GM11168 (cell line): ENCODE data around the gene CAMTA1.
"Not testable (repeated sequence)": the region's sequence is repeated elsewhere in the genome, so short reads cannot be mapped to it uniquely, and the experiment has no call there.

Source experiments
- in situ Hi-C: fragments of 300-500 bp; cut with MboI; formaldehyde crosslinking; loops from one replicate; pipeline ENCODE4 v1.12.0; 2022; ENCODE audit warnings: low sequenced_read_pairs; ENCODE audit not compliant: unreplicated experiment

Gene CAMTA1

DNA sequence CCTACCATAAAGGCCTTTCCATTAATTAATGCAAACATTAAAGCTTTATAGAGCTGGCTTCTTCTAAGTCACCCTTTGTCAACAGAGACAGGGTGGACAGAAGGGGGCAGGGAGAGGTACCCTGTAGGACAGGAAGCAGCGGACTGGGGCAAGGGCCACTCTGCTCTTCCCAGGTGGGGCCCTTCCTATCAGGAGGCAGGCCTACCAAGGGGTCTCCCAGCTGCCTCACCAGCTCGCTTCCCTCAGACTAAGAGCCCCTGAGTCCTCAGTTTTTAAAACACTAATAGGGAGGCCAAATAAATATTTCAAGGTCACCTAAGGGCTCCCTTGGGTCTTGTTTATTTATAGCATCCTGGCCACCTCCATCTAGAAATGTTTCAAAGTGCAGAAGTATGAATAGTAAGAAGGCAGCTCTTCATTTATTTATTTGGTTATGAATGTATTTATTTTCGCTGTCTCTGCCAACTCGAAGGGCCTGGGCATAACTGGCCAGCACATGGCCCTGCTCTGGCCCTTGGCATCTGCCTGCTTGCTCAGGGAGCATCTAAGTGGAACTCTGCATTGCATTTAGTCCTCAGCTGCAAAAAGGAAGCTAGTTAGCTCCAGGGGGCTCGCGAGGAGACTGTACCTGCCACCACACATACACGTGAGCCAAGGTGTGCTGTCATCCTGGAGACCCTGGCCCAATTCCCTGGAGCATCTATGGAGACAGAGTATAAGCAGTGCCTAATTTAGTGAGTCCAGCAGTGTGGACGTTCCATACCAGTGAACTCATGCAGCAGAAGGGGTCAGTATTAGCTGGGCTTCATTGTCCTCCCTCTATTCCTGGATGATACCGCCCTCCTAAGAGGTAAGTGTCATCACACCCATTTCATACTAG, 590.8 kb downstream of the CAMTA1 start:
- in situ Hi-C loops: no loop called here

DNA sequence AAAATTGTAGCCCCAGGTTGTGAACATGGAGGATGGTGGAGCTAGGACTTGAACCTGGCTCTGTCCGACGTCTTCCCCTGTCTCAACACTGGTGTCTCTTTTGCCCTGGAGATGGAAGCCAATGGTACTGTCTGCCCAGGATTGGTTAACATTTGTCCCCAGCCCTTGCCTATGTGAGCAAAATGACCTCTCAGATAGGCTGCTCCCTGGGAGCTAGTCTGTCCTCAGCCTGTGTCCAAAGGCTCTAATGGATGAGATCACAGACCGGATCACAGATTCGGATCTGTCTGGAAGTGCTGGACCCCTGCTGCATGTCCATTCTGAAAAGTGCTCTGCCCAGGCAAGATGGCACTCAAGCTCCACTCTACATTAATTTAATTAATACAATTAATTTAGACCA, 591.4 kb downstream of the CAMTA1 start:
- in situ Hi-C loops: no loop called here

DNA sequence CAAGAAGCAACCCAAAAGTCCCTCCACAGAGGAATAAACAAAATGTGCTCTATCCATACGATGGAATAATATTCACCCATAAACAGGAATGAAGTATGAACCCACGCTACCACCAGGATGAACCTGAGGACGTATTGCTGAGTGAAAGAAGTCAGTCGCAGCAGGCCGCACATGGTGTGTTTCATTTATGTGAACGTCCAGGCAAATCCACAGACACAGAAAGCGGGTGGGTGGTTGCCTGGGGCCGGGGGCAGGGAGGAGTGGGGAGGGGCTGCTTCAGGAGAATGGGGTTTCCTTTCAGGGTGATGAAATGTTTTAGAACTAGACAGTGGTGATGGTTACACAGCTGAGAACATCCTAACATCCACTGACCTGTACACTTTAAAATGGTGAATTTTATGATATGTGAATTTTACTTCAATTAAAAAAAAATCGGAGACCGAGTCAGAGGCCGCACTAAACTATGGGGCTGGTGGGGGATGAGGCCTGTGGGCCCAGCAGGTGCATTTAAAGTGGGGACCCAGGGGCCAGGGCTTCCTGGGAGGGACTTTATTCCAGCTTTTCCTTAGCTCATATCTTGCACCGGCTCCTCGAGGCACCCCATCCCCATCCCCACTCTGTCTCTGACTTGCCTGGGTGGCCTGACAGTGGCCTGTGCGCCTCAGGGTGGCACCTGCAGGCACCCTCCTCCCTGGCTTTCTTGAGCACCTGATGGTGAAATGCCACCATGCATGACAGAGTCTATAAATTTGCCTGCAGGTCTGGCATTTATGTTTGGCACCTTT, 593.3 kb downstream of the CAMTA1 start:
- in situ Hi-C loops: no loop called here

DNA sequence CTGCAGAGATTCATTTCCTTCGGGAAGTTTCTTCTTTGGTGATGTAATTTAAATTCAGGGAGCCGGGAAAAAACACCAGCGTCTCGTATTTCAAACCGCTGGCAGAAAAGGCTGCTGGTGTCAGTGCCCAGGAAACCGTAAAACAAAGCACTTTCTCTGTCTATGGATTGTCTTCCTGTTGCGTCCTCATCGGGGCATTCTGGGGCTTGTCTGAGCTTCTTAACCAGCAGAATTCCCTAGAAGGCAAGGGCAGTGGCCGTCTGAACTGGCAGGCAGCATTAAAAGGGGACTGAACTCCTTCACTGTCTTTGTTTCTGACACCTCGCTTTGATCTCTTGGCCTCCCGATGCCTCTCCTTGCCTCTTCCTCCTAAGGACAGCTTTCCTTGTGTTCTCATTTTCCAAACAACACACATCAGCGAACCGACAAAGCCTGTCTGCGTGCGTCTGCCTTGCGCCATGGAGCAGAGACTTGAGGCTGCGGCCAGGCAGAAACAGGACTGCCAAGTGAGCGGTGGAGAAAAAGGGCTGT, 594.3 kb downstream of the CAMTA1 start:
- in situ Hi-C loops: no loop called here

- in situ Hi-C loops: not testable (repeated sequence)
Measured at GRCh38 chr1:7380068-7380467, 594.8 kb downstream of the CAMTA1 start.

- in situ Hi-C loops: no loop called here
Measured at GRCh38 chr1:7380712-7381111, 595.5 kb downstream of the CAMTA1 start.

GRCh38 chr1:7381729-7382128, 596.5 kb downstream of the CAMTA1 start:
- in situ Hi-C loops: not testable (repeated sequence)

GRCh38 chr1:7382971-7383370, 597.7 kb downstream of the CAMTA1 start:
- in situ Hi-C loops: no loop called here

DNA sequence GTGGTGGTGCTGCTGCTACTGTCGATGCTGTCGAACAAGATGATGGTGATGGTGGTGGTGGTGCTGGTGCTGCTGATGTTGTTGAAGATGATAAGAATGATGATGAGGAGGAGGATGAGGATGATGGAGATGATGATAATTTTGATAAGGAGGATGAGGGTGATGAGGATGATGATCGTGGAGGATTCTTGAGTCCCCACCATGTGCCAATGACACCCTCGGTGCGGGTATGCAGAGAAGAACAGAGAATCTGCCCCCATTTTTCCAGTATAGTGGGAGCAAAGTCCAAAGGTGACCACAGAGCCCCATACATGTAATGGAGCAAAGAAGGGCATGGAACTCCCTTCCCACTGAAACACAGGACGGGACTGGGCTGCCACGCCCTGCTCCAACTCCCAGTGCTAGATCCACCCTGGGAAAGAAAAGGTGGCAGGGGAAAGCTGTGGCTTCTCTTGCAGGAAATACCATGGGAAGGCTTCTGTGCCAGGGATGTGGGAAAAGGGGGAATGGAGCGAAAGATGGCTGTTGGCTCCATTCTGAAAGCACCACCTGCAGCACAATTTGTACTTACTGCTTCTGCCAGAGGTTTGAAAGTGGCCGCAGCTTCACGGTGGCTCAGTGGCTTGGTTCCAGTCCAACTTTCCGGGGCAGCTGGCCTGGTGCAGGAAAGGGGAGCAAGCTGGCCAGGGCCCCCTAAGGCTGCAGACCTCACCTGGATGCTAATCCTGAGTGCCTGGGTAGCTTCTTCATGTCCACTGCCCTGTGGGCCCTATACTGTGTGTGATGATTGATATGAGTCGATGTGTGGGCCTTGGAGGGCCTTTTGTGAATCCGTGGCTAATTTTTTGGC, 598.6 kb downstream of the CAMTA1 start:
- in situ Hi-C loops: no loop called here

GRCh38 chr1:7384679-7385078, 599.4 kb downstream of the CAMTA1 start:
- in situ Hi-C loops: no loop called here

DNA sequence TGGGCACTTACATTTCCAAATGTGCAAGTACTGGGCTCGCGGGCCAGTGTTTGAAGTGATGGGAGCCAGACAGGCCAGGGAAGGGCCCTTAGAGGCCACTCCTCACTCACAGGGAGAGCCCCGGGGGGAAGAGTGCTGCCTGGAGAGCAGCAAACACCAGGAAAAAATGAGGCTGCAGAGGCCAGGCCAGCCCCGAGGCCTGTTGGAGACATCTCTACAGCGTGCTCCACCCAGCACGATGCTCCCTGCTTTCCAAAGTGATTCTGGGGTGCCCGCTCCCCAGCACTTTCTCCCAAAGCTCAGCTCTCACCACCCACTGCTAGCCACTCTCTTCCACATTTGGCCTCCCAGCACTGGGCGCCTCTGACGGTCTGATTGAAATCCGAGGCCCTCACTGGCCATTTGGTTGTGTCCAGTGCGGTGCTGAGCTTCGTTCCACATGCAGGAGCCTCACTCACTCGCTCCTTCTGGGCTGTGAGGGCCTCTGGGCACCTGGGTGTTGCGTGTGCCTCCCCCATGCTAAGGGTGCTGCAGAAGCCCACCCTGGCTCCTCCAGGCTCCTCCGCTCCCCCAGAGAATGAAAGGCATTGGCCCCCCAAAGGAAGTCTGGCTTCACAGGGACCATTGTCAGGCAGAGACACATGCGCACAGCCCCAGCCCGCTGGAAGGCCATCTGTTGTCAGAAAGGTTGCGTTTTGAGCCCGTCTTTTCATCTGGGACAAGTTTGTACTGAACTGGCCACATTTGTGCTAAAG, 600.4 kb downstream of the CAMTA1 start:
- in situ Hi-C loops: no loop called here

DNA sequence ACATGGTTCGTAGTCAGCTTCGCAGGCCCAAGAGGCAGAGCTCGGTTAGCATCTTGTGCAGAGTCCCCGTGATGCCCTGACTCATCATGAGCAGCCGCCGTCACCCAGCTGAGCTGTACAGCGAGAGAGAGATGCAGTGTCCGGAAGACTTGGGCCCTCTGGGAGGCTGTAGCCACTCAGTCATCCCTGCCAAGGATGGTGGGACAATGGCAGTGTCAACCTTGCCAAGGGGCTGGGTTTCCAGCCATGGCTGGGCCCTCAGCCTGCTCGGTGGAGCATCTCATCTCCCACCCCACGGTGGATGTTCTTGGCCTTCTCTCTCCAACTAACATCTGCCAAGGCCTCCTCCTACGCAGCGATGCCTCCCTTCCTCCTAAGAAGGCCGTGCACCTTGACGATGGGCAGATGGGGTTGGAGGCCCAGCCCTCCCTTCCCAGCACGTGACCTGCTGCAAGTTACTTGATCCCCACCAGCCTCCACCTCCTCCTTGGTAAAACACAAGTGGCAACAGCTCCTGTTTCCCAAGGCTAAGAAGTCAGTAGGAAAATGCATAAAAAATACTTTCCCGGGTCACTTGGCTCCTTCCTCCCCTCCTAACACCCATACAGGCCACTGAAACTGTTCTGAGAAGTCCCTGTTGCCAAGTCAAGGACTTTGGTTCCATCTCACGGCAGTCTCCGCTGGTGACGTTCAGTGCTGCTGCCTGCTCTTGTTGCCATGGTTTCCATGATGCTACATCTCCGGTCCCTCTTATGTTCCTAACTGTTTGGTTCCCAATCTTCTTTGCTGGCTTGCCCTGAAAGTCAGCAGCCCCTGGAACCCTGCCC, 601.2 kb downstream of the CAMTA1 start:
- in situ Hi-C loops: no loop called here

GRCh38 chr1:7387053-7387927, 602.0 kb downstream of the CAMTA1 start:
- in situ Hi-C loops: no loop called here

GRCh38 chr1:7388141-7388487, 602.9 kb downstream of the CAMTA1 start:
- in situ Hi-C loops: no loop called here

- in situ Hi-C loops: no loop called here
Measured at GRCh38 chr1:7388488-7389185, 603.4 kb downstream of the CAMTA1 start.

DNA sequence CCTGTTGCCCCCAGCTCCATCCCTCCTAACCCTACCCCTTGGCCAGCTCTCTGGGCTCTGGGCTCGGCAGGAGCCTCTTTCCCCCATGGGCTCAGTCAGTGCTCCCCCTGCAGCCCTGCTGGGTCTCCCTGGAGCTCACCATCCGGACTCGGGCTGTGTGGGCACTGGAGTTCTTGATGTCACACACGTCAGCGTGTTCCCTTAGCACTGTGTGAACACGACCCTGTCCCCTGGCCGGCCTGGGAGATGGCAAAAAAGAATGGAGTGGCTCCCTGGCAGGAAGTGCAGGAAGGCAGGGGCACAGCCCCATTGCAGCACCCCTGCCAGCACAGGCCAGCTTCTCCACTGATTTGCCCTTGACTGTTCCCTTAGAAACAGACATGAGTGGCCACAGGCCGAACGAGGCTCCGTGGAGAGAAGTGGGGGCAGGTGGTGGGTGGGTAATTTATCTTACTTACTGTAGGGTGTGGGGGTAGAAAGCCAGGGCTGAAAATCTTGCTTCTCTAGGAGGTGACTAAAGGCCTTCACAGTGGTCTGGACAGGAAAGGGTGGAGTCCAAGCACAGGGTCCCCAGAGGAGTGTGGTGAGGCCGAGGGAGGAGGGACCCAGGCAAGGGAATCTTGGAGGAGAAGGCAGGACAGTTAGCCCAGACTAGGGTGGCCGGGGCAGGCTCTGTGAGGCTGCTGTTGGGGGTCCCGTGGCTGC, 604.1 kb downstream of the CAMTA1 start:
- in situ Hi-C loops: no loop called here
